Mammary epithelial cell (primary cell): ENCODE measurements around the gene MRPS5.

Experiments
- EZH2 ChIP-seq: IDR thresholded peaks from 2 replicates; pipeline ENCODE4 v1.6.1; 2012; ENCODE audit warnings: low read length, inconsistent platforms, borderline replicate concordance
- TF ChIP-seq, protein P1 (sequence below), 2 donors: IDR thresholded peaks in 1 of 2; conservative IDR thresholded peaks in 1 of 2; 2 replicates each; pipeline ENCODE4 v1.5.1; 2011 to 2012; ENCODE audit warnings: inconsistent platforms in 2 of 2, low read length in 2 of 2, mild to moderate bottlenecking in 2 of 2, control low read depth in 1 of 2, low read depth in 1 of 2; ENCODE audit not compliant: insufficient read depth in 1 of 2; ENCODE audit errors: extremely low read depth in 1 of 2

DNA sequence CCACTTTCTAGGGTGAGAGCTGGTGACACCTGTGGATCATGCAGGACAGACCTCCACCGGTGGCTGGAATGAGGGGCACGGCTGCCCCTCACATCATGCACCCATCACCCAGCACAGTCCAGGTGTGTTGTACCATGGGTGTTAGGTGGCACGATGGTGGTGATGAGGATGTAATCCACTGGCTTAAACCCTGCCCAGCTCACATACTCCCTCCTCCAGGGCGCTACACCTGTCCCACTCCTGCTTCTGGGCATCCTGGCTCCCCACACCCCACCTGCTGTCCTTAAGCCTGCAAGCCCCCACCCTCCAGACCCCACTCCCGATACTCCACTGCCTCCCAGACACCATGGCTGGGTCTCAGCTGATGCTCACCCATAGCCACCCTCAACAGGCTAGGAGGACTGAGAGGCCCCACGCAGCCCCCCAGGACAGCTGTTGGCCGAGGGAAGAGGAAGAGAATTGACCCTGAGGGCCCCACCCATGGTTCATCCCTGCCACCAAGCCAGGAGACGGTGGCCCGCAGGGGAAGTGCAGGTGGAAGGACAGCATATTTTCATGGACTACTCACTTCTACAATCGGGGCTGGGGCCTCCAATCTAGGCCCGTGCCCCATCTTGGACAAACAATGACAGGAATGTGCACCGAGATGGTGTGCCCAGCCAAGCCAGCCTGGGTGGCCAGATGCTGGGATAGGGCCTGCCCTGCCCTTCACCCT, 61.8 kb downstream of the MRPS5 start:
- TF ChIP-seq, protein P1, sequence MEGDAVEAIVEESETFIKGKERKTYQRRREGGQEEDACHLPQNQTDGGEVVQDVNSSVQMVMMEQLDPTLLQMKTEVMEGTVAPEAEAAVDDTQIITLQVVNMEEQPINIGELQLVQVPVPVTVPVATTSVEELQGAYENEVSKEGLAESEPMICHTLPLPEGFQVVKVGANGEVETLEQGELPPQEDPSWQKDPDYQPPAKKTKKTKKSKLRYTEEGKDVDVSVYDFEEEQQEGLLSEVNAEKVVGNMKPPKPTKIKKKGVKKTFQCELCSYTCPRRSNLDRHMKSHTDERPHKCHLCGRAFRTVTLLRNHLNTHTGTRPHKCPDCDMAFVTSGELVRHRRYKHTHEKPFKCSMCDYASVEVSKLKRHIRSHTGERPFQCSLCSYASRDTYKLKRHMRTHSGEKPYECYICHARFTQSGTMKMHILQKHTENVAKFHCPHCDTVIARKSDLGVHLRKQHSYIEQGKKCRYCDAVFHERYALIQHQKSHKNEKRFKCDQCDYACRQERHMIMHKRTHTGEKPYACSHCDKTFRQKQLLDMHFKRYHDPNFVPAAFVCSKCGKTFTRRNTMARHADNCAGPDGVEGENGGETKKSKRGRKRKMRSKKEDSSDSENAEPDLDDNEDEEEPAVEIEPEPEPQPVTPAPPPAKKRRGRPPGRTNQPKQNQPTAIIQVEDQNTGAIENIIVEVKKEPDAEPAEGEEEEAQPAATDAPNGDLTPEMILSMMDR (conservative IDR thresholded peaks at IDR 0.05 in 1 of 2, IDR thresholded peaks at IDR 0.05 in 1 of 2; ENCODE audit: extremely low read depth in 1 of 2, insufficient read depth in 1 of 2, low read depth in 1 of 2, low read length in 2 of 2), result no peak
- no peak for TF ChIP-seq EZH2
